H9 (cell line): ENCODE results near the gene PLA2G4E. TPM values are rescaled to one million over a fixed set of nuclear protein-coding genes. Genes with fewer than 3 reads are reported as not detected.

Experiments used
- DNase-seq: peaks from one replicate; pipeline ENCODE4 v3.0.0-alpha.2; 2017
- H2AFZ ChIP-seq: one replicate; pipeline ENCODE4 v1.6.1; 2013; ENCODE audit warnings: mild to moderate bottlenecking, low read length, control low read depth, moderate library complexity
- H2AK5ac ChIP-seq: 2 replicates; pipeline ENCODE4 v1.6.1; 2013; ENCODE audit warnings: low read length, control low read depth, mixed read lengths; ENCODE audit not compliant: insufficient read length
- H2BK120ac ChIP-seq: one replicate; pipeline ENCODE4 v1.6.1; 2013; ENCODE audit warnings: low read depth, mild to moderate bottlenecking, low read length, control low read depth, inconsistent platforms; ENCODE audit not compliant: poor library complexity, severe bottlenecking
- H2BK12ac ChIP-seq: 2 replicates; pipeline ENCODE4 v1.6.1; 2013; ENCODE audit warnings: low read length, control low read depth, mixed read lengths, low read depth; ENCODE audit not compliant: insufficient read length
- H2BK15ac ChIP-seq: 2 replicates; pipeline ENCODE4 v1.6.1; 2013; ENCODE audit warnings: low read depth, low read length, control low read depth
- H2BK20ac ChIP-seq: one replicate; pipeline ENCODE4 v1.6.1; 2013; ENCODE audit warnings: low read depth, mild to moderate bottlenecking, low read length, control low read depth, inconsistent platforms; ENCODE audit not compliant: poor library complexity, severe bottlenecking
- H2BK5ac ChIP-seq: 2 replicates; pipeline ENCODE4 v1.6.1; 2013; ENCODE audit warnings: low read length, control low read depth, mixed read lengths; ENCODE audit not compliant: insufficient read length
- H3K14ac ChIP-seq: 2 replicates; pipeline ENCODE4 v1.6.1; 2013; ENCODE audit warnings: low read length, control low read depth; ENCODE audit not compliant: insufficient read depth
- H3K18ac ChIP-seq: 2 replicates; pipeline ENCODE4 v1.6.1; 2013; ENCODE audit warnings: low read depth, mild to moderate bottlenecking, mixed read lengths, low read length, control low read depth; ENCODE audit not compliant: insufficient read length
- H3K23ac ChIP-seq: 2 replicates; pipeline ENCODE4 v1.6.1; 2013; ENCODE audit warnings: low read length, control low read depth, mixed read lengths, low read depth; ENCODE audit not compliant: insufficient read length
- H3K23me2 ChIP-seq: 2 replicates; pipeline ENCODE4 v1.6.1; 2013; ENCODE audit warnings: low read depth, mild to moderate bottlenecking, mixed read lengths, low read length, control low read depth; ENCODE audit not compliant: insufficient read length, poor library complexity, severe bottlenecking
- H3K27ac ChIP-seq: 2 replicates; pipeline ENCODE4 v1.5.1; 2013; ENCODE audit warnings: low read length, control low read depth, mixed read lengths, low read depth; ENCODE audit not compliant: insufficient read length
- H3K27me3 ChIP-seq: 2 replicates; pipeline ENCODE4 v1.6.1; 2013; ENCODE audit warnings: low read length, control low read depth, inconsistent platforms; ENCODE audit not compliant: insufficient read depth
- H3K4ac ChIP-seq: 2 replicates; pipeline ENCODE4 v1.6.1; 2013; ENCODE audit warnings: low read depth, mild to moderate bottlenecking, control low read depth, inconsistent platforms, low read length, moderate library complexity
- H3K4me1 ChIP-seq: 2 replicates; pipeline ENCODE4 v1.6.1; 2013; ENCODE audit warnings: low read length, control low read depth, inconsistent platforms; ENCODE audit not compliant: insufficient read depth
- H3K4me2 ChIP-seq: 2 replicates; pipeline ENCODE4 v1.6.1; 2013; ENCODE audit warnings: low read length, control low read depth, mixed read lengths; ENCODE audit not compliant: insufficient read length, insufficient read depth
- H3K56ac ChIP-seq: 2 replicates; pipeline ENCODE4 v1.6.1; 2013; ENCODE audit warnings: low read depth, mild to moderate bottlenecking, mixed read lengths, low read length, control low read depth; ENCODE audit not compliant: insufficient read length
- H3K79me1 ChIP-seq: 2 replicates; pipeline ENCODE4 v1.6.1; 2013; ENCODE audit warnings: low read depth, mild to moderate bottlenecking, moderate library complexity, low read length, control low read depth, inconsistent platforms; ENCODE audit not compliant: insufficient read depth, poor library complexity, severe bottlenecking
- H3K79me2 ChIP-seq: 2 replicates; pipeline ENCODE4 v1.6.1; 2013; ENCODE audit warnings: low read length, control low read depth, inconsistent platforms; ENCODE audit not compliant: insufficient read depth
- H3K9ac ChIP-seq: 2 replicates; pipeline ENCODE4 v1.6.1; 2013; ENCODE audit warnings: low read length, control low read depth, mixed read lengths; ENCODE audit not compliant: insufficient read length; ENCODE audit errors: extremely low read depth
- H3K9me3 ChIP-seq: one replicate; pipeline ENCODE4 v1.6.1; 2013; ENCODE audit warnings: low read depth, low read length, inconsistent platforms; ENCODE audit not compliant: control insufficient read depth
- H3T11ph ChIP-seq: one replicate; pipeline ENCODE4 v1.6.1; 2013; ENCODE audit warnings: mild to moderate bottlenecking, low read length, control low read depth, inconsistent platforms
- H4K20me1 ChIP-seq: one replicate; pipeline ENCODE4 v1.6.1; 2013; ENCODE audit not compliant: control insufficient read depth, insufficient read length, insufficient read depth
- H4K5ac ChIP-seq: 2 replicates; pipeline ENCODE4 v1.6.1; 2013; ENCODE audit warnings: low read depth, mild to moderate bottlenecking, mixed read lengths, low read length, control low read depth; ENCODE audit not compliant: insufficient read length
- H4K8ac ChIP-seq: replicated peaks from 2 replicates; pipeline ENCODE4 v1.6.1; 2013; ENCODE audit warnings: low read length, control low read depth, mixed read lengths, low read depth; ENCODE audit not compliant: insufficient read length
- H4K91ac ChIP-seq: 2 replicates; pipeline ENCODE4 v1.6.1; 2013; ENCODE audit warnings: low read depth, mild to moderate bottlenecking, moderate library complexity, mixed read lengths, low read length, control low read depth; ENCODE audit not compliant: insufficient read length
- H3K27ac Mint-ChIP-seq, 3 experiments: 2 replicates in 2 of 3; 3 replicates in 1 of 3; pipeline ENCODE4 v1.8.0; 2020 to 2021; ENCODE audit warnings: mixed read lengths in 3 of 3, mild to moderate bottlenecking in 1 of 3, moderate library complexity in 1 of 3
- H3K27me3 Mint-ChIP-seq: 2 replicates; pipeline ENCODE4 v1.8.0; 2021; ENCODE audit warnings: low read depth, mild to moderate bottlenecking, moderate library complexity, mixed read lengths
- H3K36me3 Mint-ChIP-seq, 3 experiments: 2 replicates in 2 of 3; 3 replicates in 1 of 3; pipeline ENCODE4 v1.8.0; 2020 to 2021; ENCODE audit warnings: low read depth in 3 of 3, mixed read lengths in 3 of 3; ENCODE audit not compliant: insufficient read depth in 1 of 3
- H3K4me1 Mint-ChIP-seq, 2 experiments: 2 replicates each; pipeline ENCODE4 v1.8.0; 2020; ENCODE audit warnings: mixed read lengths in 2 of 2
- H3K4me3 Mint-ChIP-seq, 2 experiments: 2 replicates in 1 of 2; 3 replicates in 1 of 2; pipeline ENCODE4 v1.8.0; 2020 to 2021; ENCODE audit warnings: mild to moderate bottlenecking in 2 of 2, mixed read lengths in 2 of 2, moderate library complexity in 1 of 2
- H3K9me3 Mint-ChIP-seq, 2 experiments: 2 replicates in 1 of 2; 3 replicates in 1 of 2; pipeline ENCODE4 v1.8.0; 2020; ENCODE audit warnings: mild to moderate bottlenecking in 2 of 2, mixed read lengths in 2 of 2, moderate library complexity in 1 of 2
- WGBS: extraction: QIAGEN DNeasy Blood & Tissue Kit; methylation state at CpG from one replicate; pipeline ENCODE4 v1.1.7; 2013; ENCODE audit warnings: missing lambda C conversion rate, low lambda C conversion rate, mixed read lengths; ENCODE audit not compliant: insufficient read length; ENCODE audit errors: extremely low coverage; 5-methylcytosine and 5-hydroxymethylcytosine counted together
- total RNA-seq: library from RNA; stranded (reverse); gene quantifications from 2 replicates; pipeline ENCODE4 v1.2.1, GENCODE V29; 2021
- TF ChIP-seq, protein P1 (sequence below): fragments of 200-600 bp; sonication (generic); conservative IDR thresholded peaks from 3 replicates; pipeline ENCODE4 v1.8.0; 2021; ENCODE audit warnings: antibody characterized with exemption, mild to moderate bottlenecking

The PLA2G4E gene
- total RNA-seq, 1 experiment from 2014 or later: not detected

DNA sequence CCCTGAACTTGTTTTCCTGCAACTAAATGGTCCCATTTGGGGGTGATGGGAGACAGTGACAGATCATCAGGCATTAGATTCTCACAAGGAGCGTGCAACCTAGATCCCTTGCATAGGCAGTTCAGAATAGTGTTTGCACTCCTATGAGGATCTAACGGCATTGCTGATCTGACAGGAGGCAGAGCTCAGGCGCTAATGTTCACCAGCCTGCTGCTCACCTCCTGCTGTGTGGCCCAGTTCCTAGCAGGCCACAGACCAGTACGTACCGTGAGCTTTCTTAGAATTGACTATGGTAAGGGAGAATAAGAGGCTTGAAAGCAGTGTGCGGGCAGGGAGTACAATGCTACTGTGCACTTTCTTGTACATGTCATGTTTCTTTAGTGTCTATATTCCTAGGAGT is 17.6 kb upstream of the PLA2G4E start:
- Mint-ChIP-seq H3K27ac (no peak overlapping the region), H3K27me3 (no peaks in the 10 kb centered on the region), H3K36me3 (no peaks in the 10 kb centered on the region; a peak in 1 of 7 replicates), H3K4me3 (no peak overlapping the region), H3K4me1 (peaks cover 14% of the 10 kb centered on the region in 2 experiments), H3K9me3 (peaks cover 0 to 4% of the 10 kb centered on the region in 2 experiments; a peak in 1 of 5 replicates)
- Histone ChIP-seq H3K4ac (no peak overlapping the region), H3K23me2 (no peaks in the 10 kb centered on the region), H4K8ac (no peak overlapping the region), H2AFZ (no peak overlapping the region), H3K23ac (no peak overlapping the region), H3T11ph (no peak overlapping the region), H3K4me2 (no peak overlapping the region), H2BK5ac (no peak overlapping the region), H3K4me1 (peaks cover 9% of the 10 kb centered on the region; the same call in 1 of the 2 replicates), H3K56ac (no peak overlapping the region), H4K5ac (no peak overlapping the region), H3K79me1 (no peaks in the 10 kb centered on the region), H3K18ac (no peak overlapping the region), H3K9me3 (no peaks in the 10 kb centered on the region), H2BK120ac (no peak overlapping the region), H3K27me3 (no peaks in the 10 kb centered on the region), H2BK20ac (no peak overlapping the region), H3K27ac (no peak overlapping the region), H3K14ac (no peak overlapping the region), H3K79me2 (no peaks in the 10 kb centered on the region), H2BK15ac (no peak overlapping the region), H4K20me1 (no peaks in the 10 kb centered on the region), H2AK5ac (no peak overlapping the region), H4K91ac (no peak overlapping the region), H2BK12ac (no peak overlapping the region), H3K9ac (no peak overlapping the region)
- no peak for DNase-seq
- no CpG with 5 or more reads among the region's 6 CpGs for WGBS
- TF ChIP-seq, protein P1, sequence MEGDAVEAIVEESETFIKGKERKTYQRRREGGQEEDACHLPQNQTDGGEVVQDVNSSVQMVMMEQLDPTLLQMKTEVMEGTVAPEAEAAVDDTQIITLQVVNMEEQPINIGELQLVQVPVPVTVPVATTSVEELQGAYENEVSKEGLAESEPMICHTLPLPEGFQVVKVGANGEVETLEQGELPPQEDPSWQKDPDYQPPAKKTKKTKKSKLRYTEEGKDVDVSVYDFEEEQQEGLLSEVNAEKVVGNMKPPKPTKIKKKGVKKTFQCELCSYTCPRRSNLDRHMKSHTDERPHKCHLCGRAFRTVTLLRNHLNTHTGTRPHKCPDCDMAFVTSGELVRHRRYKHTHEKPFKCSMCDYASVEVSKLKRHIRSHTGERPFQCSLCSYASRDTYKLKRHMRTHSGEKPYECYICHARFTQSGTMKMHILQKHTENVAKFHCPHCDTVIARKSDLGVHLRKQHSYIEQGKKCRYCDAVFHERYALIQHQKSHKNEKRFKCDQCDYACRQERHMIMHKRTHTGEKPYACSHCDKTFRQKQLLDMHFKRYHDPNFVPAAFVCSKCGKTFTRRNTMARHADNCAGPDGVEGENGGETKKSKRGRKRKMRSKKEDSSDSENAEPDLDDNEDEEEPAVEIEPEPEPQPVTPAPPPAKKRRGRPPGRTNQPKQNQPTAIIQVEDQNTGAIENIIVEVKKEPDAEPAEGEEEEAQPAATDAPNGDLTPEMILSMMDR: no peak
